Lower lobe of right lung (tissue), 2 donors: ENCODE results near the gene APOL4. TPM values are rescaled to one million over a fixed set of nuclear protein-coding genes. Genes with fewer than 3 reads are reported as not detected.

Experiments
- ATAC-seq, 2 donors: fragments of 200-7000 bp; cut with Tn5 transposase; one replicate each; pipeline ENCODE4 v1.9.1; 2020 to 2022; ENCODE audit warnings: mild to moderate bottlenecking in 2 of 2, moderate library complexity in 2 of 2
- DNase-seq: peaks from one replicate; pipeline ENCODE4 v3.0.0-alpha.2; 2020
- H3K27ac ChIP-seq: fragments of 200-600 bp; one replicate; pipeline ENCODE4 v1.8.0; 2022
- H3K27me3 ChIP-seq: fragments of 200-600 bp; one replicate; pipeline ENCODE4 v1.8.0; 2022; ENCODE audit warnings: low read depth
- H3K36me3 ChIP-seq: fragments of 200-600 bp; one replicate; pipeline ENCODE4 v1.8.0; 2022; ENCODE audit warnings: mild to moderate bottlenecking
- H3K4me1 ChIP-seq: fragments of 200-600 bp; one replicate; pipeline ENCODE4 v1.8.0; 2022
- H3K4me3 ChIP-seq: fragments of 200-600 bp; one replicate; pipeline ENCODE4 v1.8.0; 2022; ENCODE audit warnings: mild to moderate bottlenecking
- H3K9me3 ChIP-seq: fragments of 200-600 bp; one replicate; pipeline ENCODE4 v1.8.0; 2022
- intact Hi-C: fragments of 100-400 bp; cut with DNase I; formaldehyde crosslinking; loops from one replicate; pipeline ENCODE4 v1.11.0; 2022
- total RNA-seq: library from RNA; stranded (reverse); fragmentation: NEBNext Ultra II Directional; extraction: Animal tissue kit (Norgen Biotek cat#: 25700); gene quantifications from one replicate; pipeline ENCODE4 v1.2.1, GENCODE V29; 2021
- TF ChIP-seq, protein P1 (sequence below): fragments of 200-600 bp; IDR thresholded peaks from one replicate; pipeline ENCODE4 v1.8.0; 2022; ENCODE audit warnings: antibody characterized with exemption, mild to moderate bottlenecking
- donor health status: DM: no; HTN: yes; CAD: no; lungs with severe emphysema.

The APOL4 gene
- total RNA-seq, 1 donor from 2014 or later, result 29.0 TPM

DNA sequence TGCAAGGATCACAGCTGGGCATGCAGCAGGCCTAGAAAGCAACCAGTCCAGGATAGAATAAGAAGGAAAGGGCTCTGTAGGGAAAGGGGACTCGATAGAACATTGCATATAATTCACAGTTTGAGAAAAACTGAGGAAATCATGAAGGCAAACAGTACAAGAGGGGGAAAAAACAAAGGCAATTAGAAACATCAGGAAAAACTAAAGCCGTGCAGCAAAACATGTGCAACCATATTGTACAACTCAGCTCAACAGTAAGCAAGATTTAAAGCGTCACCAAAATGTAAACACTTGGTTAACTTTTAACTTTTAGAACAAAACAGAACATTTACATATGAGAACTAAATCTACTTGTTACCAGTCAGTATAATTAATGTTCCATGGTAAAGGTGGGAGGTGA, 49.5 kb downstream of the APOL4 start:
- TF ChIP-seq, protein P1, sequence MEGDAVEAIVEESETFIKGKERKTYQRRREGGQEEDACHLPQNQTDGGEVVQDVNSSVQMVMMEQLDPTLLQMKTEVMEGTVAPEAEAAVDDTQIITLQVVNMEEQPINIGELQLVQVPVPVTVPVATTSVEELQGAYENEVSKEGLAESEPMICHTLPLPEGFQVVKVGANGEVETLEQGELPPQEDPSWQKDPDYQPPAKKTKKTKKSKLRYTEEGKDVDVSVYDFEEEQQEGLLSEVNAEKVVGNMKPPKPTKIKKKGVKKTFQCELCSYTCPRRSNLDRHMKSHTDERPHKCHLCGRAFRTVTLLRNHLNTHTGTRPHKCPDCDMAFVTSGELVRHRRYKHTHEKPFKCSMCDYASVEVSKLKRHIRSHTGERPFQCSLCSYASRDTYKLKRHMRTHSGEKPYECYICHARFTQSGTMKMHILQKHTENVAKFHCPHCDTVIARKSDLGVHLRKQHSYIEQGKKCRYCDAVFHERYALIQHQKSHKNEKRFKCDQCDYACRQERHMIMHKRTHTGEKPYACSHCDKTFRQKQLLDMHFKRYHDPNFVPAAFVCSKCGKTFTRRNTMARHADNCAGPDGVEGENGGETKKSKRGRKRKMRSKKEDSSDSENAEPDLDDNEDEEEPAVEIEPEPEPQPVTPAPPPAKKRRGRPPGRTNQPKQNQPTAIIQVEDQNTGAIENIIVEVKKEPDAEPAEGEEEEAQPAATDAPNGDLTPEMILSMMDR, result no peak
- peak overlapping the region; percentile 51 for H3K27ac ChIP-seq
- H3K36me3 ChIP-seq, result peaks cover 27% of the 10 kb centered on the region
- ATAC-seq (no peak), DNase-seq (no peak)
- intact Hi-C loops, result no loop called here
- no peaks in the 10 kb centered on the region for H3K27me3 ChIP-seq
- H3K9me3 ChIP-seq, result no peaks in the 10 kb centered on the region
- peaks cover 93% of the 10 kb centered on the region for H3K4me1 ChIP-seq
- no peak overlapping the region for H3K4me3 ChIP-seq

DNA sequence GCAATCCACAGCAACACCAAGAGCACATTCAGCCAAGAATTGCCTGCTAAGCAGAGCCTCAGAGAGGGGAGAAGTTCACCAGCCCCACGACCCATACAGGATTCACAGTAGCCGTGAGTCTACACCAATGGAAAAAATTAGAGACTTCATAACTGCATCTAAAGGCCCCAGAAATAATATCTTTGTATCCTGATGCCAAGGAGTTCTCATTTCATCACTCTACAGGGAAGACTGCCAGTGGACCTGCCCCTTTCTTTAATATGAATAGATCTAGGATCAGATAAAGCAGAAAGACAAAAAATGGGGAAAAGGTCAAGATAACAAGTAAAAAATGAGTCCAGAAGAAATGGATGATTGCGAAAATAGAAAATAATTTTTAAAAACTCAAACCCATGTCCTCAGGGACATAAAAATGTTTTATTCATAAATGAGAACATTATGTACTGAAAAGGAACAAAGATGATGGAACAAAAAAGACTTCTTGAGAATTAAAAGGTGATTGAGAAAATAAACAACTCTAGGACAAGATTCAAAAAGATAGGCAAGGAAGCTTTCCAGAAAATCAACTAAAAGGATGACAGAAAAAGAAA, 50.5 kb downstream of the APOL4 start:
- no peak for ATAC-seq
- Histone ChIP-seq H3K27me3 (no peaks in the 10 kb centered on the region), H3K36me3 (peaks cover 36% of the 10 kb centered on the region), H3K9me3 (no peaks in the 10 kb centered on the region), H3K4me3 (no peak overlapping the region), H3K4me1 (peaks cover 91% of the 10 kb centered on the region), H3K27ac (peak overlapping the region; percentile 22)
- intact Hi-C loops, result no loop called here
- no peak for DNase-seq
- TF ChIP-seq, protein P1, result no peak

DNA sequence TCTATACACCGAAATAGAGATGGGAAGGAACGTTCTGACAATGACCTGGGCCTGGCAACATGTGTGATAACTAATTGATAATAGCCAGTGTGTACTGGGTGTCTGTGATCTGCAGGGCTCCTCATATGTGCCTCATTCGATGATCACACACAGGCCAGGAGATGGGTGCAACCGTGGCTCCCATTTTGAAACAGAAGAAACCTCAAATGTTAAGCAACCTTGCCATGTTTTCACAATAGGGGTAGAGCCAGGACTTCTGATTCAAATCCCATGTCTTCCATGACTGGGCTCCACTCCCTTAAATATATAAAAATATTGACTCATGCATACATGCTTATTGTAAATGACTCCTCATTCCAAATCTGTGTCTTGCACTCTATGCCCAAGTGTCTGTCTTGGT, 52.2 kb downstream of the APOL4 start:
- Histone ChIP-seq H3K4me1 (peaks cover 80% of the 10 kb centered on the region), H3K36me3 (peaks cover 43% of the 10 kb centered on the region), H3K4me3 (no peak overlapping the region), H3K27ac (no peak overlapping the region), H3K27me3 (no peaks in the 10 kb centered on the region), H3K9me3 (no peaks in the 10 kb centered on the region)
- TF ChIP-seq, protein P1, result no peak
- DNase-seq, result no peak
- no peak for ATAC-seq
- intact Hi-C loops, result no loop called here

DNA sequence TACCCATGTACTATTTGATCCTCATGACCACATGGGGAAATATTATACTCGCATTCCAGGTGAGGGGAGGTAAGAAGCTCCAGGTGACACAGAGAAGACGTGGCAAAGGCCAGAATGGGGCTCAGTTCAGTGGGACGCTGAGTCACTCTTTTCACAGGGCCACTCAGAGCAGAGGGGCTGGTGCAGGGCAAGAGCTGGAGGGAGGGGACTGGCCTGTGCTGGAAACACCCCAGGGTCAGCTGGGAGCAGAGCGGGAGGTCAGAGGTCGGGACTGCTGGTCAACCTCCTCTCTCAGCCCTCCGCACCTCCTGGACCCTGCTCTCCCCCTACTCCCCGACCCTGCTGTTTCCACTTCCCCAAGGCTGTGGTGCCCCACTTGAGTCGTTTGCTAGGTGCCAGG, 53.2 kb downstream of the APOL4 start:
- Histone ChIP-seq H3K4me3 (no peak overlapping the region), H3K27ac (no peak overlapping the region), H3K36me3 (peaks cover 53% of the 10 kb centered on the region), H3K27me3 (no peaks in the 10 kb centered on the region), H3K9me3 (no peaks in the 10 kb centered on the region), H3K4me1 (peaks cover 70% of the 10 kb centered on the region)
- ATAC-seq (no peak), DNase-seq (no peak)
- intact Hi-C loops, result no loop called here
- TF ChIP-seq, protein P1, result no peak

DNA sequence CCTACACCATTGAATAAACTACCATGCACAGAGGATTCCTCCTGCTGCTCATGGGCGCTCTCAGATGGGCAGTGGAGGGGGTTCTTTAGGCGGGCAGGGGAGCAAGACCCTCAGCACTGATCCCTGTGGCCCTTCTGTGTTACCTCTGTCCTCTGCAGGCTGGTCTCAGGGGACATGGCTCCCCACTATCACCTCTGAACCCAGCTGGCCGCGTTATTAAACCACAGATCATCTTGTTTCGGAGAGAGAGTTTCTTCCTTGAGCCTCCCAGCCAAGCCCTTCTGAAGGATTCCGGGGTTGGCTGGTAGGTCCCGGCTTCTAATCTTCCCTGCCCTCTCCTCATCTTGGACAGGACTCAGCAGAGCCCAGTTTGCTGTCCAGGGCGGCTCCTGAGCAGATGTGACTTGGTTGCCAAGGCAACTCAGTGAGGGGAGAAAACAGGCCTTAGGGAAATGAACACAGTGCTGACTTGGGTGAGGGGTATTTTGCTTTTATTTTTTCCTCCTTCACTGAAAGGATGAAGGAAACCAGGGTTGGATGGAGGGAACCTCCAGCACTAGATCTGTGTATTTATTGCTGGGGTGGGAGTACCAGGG, 54.3 kb downstream of the APOL4 start:
- Histone ChIP-seq H3K36me3 (peaks cover 64% of the 10 kb centered on the region), H3K9me3 (no peaks in the 10 kb centered on the region), H3K27ac (peak overlapping the region; percentile 24), H3K27me3 (no peaks in the 10 kb centered on the region), H3K4me1 (peaks cover 58% of the 10 kb centered on the region), H3K4me3 (no peak overlapping the region)
- intact Hi-C loops, result no loop called here
- TF ChIP-seq, protein P1, result no peak
- DNase-seq, result no peak
- no peak for ATAC-seq
